HepG2 (cell line): ENCODE data around the gene CNTFR. TPM values are rescaled to one million over a fixed set of nuclear protein-coding genes. Genes with fewer than 3 reads are reported as not detected.

Experiments
- AKAP8 ChIP-seq: sonication (generic); formaldehyde crosslinking; IDR thresholded peaks from 2 replicates; pipeline ENCODE4 v1.5.1; 2020; ENCODE audit warnings: mild to moderate bottlenecking, missing genetic modification reagents
- EP300 ChIP-seq, 3 experiments: sonication (generic) in 1 of 3; formaldehyde crosslinking in 1 of 3; IDR thresholded peaks; 2 replicates each; pipeline versions ENCODE4 v1.5.1 to v1.6.1; 2011 to 2020; ENCODE audit warnings: low read depth in 2 of 3, low read length in 2 of 3, borderline replicate concordance in 1 of 3, improper control_type of control experiment in 1 of 3, mild to moderate bottlenecking in 1 of 3, missing genetic modification reagents in 1 of 3, moderate library complexity in 1 of 3
- ESRRA ChIP-seq: sonication (generic); formaldehyde crosslinking; IDR thresholded peaks from 2 replicates; pipeline ENCODE4 v1.5.1; 2020; ENCODE audit warnings: mild to moderate bottlenecking, low read depth, missing genetic modification reagents
- NBN ChIP-seq: fragments of 450-650 bp; conservative IDR thresholded peaks from 2 replicates; pipeline ENCODE4 v1.6.1; 2017
- RBM22 ChIP-seq: fragments of 200-400 bp; formaldehyde crosslinking; optimal IDR thresholded peaks from 2 replicates; pipeline ENCODE3; 2017; ENCODE audit warnings: mild to moderate bottlenecking, low read length, moderate library complexity
- RBM39 ChIP-seq: fragments of 200-400 bp; formaldehyde crosslinking; IDR thresholded peaks from one replicate; pipeline ENCODE4 v1.6.1; 2018; ENCODE audit warnings: antibody characterized with exemption, mild to moderate bottlenecking, low read depth, low read length; ENCODE audit not compliant: poor library complexity, severe bottlenecking
- SIN3A ChIP-seq: IDR thresholded peaks from 2 replicates; pipeline ENCODE4 v1.6.1; 2011; ENCODE audit warnings: low read depth, mild to moderate bottlenecking, control low read depth, low read length, borderline replicate concordance
- SP140L ChIP-seq: sonication (generic); formaldehyde crosslinking; IDR thresholded peaks from 2 replicates; pipeline ENCODE4 v1.4.0; 2020; ENCODE audit warnings: missing genetic modification reagents, borderline replicate concordance
- ZFY ChIP-seq: sonication (generic); formaldehyde crosslinking; IDR thresholded peaks from 2 replicates; pipeline ENCODE4 v1.4.0; 2020; ENCODE audit warnings: missing genetic modification reagents
- ZNF598 ChIP-seq: sonication (generic); formaldehyde crosslinking; IDR thresholded peaks from 2 replicates; pipeline ENCODE4 v1.5.1; 2020; ENCODE audit warnings: mild to moderate bottlenecking, missing genetic modification reagents, borderline replicate concordance
- ZNF607 ChIP-seq: sonication (generic); formaldehyde crosslinking; IDR thresholded peaks from 2 replicates; pipeline ENCODE4 v1.5.1; 2020; ENCODE audit warnings: missing genetic modification reagents, mild to moderate bottlenecking, borderline replicate concordance
- polyA plus RNA-seq, 8 experiments: library from polyadenylated mRNA; depleted of rRNA in 3 of 8; stranded (reverse) in 7 of 8; unstranded in 1 of 8; fragments of >200 nt; fragmentation: Illumina TruSeq in 4 of 8; extraction: Trizol in 4 of 8; gene quantifications; 2 replicates each; pipeline versions ENCODE4 v1.2.1 to v1.2.3, GENCODE V29; 2011 to 2016; ENCODE audit warnings: low read depth in 4 of 8, missing spikeins in 1 of 8, mixed read lengths in 1 of 8; ENCODE audit not compliant: insufficient read depth in 1 of 8
- total RNA-seq, 5 experiments: library from RNA; depleted of rRNA; stranded (reverse); fragments of >200 nt; fragmentation: Illumina TruSeq; extraction: Trizol; gene quantifications; 2 replicates each; pipeline ENCODE4 v1.2.3, GENCODE V29; 2016; ENCODE audit warnings: low read depth in 1 of 5
- TF ChIP-seq, protein P1 (sequence below): sonication (generic); formaldehyde crosslinking; IDR thresholded peaks from 2 replicates; pipeline ENCODE4 v1.5.1; 2020; ENCODE audit warnings: mild to moderate bottlenecking, missing genetic modification reagents, moderate library complexity
- TF ChIP-seq, protein P2 (sequence below): sonication (generic); formaldehyde crosslinking; IDR thresholded peaks from 2 replicates; pipeline ENCODE4 v1.9.0; 2022; ENCODE audit warnings: low read depth, missing genetic modification reagents
- TF ChIP-seq, protein P3 (sequence below): sonication (generic); formaldehyde crosslinking; IDR thresholded peaks from 2 replicates; pipeline ENCODE4 v1.4.0; 2020; ENCODE audit warnings: missing genetic modification reagents, borderline replicate concordance
- TF ChIP-seq, protein P4 (sequence below): sonication (generic); formaldehyde crosslinking; IDR thresholded peaks from 2 replicates; pipeline ENCODE4 v1.5.0; 2020; ENCODE audit warnings: missing genetic modification reagents
- TF ChIP-seq, protein P5 (sequence below): sonication (generic); formaldehyde crosslinking; IDR thresholded peaks from 2 replicates; pipeline ENCODE4 v1.4.0; 2020; ENCODE audit warnings: missing genetic modification reagents, mild to moderate bottlenecking, borderline replicate concordance

Gene CNTFR
- total and polyA plus RNA-seq, 2 of the 13 experiments (the other 11 are each of a cell fraction or from before 2014, with no cell fraction given), result not detected

DNA sequence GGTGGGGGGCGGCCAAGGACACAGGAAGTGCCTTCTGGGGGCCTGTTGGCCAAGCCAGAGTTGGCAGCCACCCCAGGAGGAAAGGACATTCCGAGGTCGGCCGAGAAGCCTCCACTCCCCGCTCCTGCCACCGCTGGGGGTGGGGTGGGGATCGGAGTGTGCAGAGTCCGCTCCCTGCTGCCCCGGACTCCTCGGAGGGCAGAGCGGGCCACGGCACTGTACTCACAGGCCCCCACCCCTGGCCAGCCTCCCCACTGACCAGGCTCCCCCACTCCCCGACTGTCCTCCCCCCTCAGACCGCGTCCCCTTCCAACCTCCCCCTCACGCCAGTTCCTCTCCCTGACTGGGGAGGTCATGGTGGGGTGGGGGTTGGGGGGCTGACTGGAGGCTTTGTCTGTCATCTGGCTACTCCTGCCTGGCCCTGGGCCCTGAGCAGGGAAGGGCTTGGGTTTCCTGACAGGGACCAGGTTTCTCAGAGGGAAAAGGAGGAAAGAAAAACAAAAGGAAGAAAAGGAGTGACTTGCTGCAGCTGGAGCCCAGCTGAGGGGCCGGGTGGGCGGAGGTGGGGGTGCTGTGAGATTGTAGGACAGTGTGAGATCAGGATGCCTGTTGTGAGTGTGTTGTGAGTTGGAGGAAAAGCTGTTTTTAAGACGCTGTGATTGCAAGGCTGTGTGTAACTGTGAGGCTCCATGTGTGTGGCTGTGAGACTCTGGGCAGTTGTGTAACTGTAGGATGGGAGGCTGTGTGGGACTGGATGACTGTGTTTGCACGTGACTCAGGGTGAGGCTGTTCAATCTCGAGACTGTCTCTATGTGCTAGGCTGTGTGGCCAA, 29.7 kb downstream of the CNTFR start (continued):
- TF ChIP-seq RBM39 (no peak), RBM22 (no peak), AKAP8 (no peak), ESRRA (CRISPR knock-in tag) (no peak), ZNF607 (CRISPR knock-in tag) (no peak), SIN3A (no peak), ZFY (no peak), NBN (no peak), SP140L (CRISPR knock-in tag) (no peak), EP300 (IDR thresholded peaks at IDR 0.05; ENCODE audit: low read depth in 2 of 2, low read length in 2 of 2) (no peak), EP300 (CRISPR knock-in tag; IDR thresholded peaks at IDR 0.05; ENCODE audit: borderline replicate concordance) (no peak), ZNF598 (CRISPR knock-in tag) (no peak)
- TF ChIP-seq, protein P1, sequence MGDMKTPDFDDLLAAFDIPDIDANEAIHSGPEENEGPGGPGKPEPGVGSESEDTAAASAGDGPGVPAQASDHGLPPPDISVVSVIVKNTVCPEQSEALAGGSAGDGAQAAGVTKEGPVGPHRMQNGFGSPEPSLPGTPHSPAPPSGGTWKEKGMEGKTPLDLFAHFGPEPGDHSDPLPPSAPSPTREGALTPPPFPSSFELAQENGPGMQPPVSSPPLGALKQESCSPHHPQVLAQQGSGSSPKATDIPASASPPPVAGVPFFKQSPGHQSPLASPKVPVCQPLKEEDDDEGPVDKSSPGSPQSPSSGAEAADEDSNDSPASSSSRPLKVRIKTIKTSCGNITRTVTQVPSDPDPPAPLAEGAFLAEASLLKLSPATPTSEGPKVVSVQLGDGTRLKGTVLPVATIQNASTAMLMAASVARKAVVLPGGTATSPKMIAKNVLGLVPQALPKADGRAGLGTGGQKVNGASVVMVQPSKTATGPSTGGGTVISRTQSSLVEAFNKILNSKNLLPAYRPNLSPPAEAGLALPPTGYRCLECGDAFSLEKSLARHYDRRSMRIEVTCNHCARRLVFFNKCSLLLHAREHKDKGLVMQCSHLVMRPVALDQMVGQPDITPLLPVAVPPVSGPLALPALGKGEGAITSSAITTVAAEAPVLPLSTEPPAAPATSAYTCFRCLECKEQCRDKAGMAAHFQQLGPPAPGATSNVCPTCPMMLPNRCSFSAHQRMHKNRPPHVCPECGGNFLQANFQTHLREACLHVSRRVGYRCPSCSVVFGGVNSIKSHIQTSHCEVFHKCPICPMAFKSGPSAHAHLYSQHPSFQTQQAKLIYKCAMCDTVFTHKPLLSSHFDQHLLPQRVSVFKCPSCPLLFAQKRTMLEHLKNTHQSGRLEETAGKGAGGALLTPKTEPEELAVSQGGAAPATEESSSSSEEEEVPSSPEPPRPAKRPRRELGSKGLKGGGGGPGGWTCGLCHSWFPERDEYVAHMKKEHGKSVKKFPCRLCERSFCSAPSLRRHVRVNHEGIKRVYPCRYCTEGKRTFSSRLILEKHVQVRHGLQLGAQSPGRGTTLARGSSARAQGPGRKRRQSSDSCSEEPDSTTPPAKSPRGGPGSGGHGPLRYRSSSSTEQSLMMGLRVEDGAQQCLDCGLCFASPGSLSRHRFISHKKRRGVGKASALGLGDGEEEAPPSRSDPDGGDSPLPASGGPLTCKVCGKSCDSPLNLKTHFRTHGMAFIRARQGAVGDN, result no peak
- TF ChIP-seq, protein P2, sequence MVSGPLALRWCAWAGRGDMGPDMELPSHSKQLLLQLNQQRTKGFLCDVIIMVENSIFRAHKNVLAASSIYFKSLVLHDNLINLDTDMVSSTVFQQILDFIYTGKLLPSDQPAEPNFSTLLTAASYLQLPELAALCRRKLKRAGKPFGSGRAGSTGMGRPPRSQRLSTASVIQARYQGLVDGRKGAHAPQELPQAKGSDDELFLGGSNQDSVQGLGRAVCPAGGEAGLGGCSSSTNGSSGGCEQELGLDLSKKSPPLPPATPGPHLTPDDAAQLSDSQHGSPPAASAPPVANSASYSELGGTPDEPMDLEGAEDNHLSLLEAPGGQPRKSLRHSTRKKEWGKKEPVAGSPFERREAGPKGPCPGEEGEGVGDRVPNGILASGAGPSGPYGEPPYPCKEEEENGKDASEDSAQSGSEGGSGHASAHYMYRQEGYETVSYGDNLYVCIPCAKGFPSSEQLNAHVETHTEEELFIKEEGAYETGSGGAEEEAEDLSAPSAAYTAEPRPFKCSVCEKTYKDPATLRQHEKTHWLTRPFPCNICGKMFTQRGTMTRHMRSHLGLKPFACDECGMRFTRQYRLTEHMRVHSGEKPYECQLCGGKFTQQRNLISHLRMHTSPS (CRISPR knock-in tag), result no peak
- TF ChIP-seq, protein P3, sequence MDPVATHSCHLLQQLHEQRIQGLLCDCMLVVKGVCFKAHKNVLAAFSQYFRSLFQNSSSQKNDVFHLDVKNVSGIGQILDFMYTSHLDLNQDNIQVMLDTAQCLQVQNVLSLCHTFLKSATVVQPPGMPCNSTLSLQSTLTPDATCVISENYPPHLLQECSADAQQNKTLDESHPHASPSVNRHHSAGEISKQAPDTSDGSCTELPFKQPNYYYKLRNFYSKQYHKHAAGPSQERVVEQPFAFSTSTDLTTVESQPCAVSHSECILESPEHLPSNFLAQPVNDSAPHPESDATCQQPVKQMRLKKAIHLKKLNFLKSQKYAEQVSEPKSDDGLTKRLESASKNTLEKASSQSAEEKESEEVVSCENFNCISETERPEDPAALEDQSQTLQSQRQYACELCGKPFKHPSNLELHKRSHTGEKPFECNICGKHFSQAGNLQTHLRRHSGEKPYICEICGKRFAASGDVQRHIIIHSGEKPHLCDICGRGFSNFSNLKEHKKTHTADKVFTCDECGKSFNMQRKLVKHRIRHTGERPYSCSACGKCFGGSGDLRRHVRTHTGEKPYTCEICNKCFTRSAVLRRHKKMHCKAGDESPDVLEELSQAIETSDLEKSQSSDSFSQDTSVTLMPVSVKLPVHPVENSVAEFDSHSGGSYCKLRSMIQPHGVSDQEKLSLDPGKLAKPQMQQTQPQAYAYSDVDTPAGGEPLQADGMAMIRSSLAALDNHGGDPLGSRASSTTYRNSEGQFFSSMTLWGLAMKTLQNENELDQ (CRISPR knock-in tag), result no peak
- TF ChIP-seq, protein P4, sequence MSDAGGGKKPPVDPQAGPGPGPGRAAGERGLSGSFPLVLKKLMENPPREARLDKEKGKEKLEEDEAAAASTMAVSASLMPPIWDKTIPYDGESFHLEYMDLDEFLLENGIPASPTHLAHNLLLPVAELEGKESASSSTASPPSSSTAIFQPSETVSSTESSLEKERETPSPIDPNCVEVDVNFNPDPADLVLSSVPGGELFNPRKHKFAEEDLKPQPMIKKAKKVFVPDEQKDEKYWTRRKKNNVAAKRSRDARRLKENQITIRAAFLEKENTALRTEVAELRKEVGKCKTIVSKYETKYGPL, result peak; percentile 75; the same call in 1 of the 2 replicates
- TF ChIP-seq, protein P5, sequence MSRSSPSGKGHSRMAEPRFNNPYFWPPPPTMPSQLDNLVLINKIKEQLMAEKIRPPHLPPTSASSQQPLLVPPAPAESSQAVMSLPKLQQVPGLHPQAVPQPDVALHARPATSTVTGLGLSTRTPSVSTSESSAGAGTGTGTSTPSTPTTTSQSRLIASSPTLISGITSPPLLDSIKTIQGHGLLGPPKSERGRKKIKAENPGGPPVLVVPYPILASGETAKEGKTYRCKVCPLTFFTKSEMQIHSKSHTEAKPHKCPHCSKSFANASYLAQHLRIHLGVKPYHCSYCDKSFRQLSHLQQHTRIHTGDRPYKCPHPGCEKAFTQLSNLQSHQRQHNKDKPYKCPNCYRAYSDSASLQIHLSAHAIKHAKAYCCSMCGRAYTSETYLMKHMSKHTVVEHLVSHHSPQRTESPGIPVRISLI (CRISPR knock-in tag), result no peak
